ENCODE data around the gene AIFM3.

- no peak for TF ChIP-seq POLR2AphosphoS5 (IDR thresholded peaks at IDR 0.05; ENCODE audit: borderline replicate concordance, low read depth, low read length)
- TF ChIP-seq EZH2 (IDR thresholded peaks at IDR 0.05), result no peak
Measured at GRCh38 chr22:20990184-20991180, 23.4 kb downstream of the AIFM3 start.
